CD4-positive, alpha-beta T cell treated with Interleukin-21 for 1 hour (primary cell): ENCODE data around the gene KAT2B.

Experiments
- DNase-seq: peaks from one replicate; pipeline ENCODE4 v3.0.0-alpha.2; 2020

The KAT2B gene

DNA sequence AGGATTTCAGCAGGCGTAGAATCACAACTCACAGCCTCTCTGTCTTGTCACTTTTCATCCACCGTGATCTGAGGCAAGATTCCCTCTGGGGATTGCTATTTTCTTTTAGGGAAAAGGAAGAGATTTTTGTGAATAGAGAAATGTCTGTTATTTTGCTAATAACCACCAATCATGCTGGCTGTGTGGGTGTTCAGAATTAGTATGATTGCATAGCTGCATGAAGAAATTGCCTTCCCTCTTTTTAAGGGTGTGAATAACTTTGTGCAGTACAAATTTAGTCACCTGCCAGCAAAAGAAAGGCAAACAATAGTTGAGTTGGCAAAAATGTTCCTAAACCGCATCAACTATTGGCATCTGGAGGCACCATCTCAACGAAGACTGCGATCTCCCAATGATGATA lies 60.8 kb downstream of the KAT2B start:
- DNase-seq, result no peak

DNA sequence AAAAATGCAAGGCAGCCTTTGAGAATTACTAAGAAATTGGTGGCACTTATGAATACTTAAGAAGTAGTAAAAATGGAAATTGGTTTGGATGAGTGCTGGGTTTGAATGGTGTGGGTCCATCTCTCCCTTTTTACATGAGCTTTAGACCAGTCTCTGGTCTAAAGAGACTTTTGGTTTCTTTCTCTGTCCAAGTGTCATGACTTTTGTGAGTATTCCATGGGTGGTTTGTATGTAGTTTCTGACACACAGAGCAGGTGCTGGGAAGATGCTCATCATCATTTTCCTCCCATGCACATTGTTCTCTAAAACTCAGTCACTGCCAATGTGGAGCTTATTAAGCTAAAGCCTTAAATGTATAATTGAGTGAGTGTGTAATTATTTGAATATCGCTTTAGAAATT lies 63.5 kb downstream of the KAT2B start:
- no peak for DNase-seq

DNA sequence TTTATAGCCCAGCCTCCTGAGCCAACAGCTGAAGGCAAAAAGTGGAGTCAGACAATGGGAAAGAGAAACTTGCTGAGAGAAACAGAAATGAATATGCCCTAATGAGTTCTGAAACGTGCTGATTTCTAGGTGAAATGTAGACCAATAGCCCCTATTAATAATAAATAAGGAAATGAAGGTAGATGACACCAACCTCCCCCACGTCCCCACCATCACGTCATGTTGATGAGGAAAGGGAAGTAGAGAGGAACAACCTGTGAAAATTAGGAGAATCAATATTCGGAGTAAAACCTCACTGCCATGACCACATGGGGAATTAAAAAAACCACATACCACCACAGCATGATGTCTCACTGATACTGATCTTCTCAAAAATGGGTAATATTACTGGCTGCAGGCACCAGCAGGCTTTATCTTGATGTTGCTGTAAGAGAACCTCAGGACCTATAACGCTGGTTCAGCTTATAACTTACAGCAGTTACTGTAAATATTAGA lies 64.0 kb downstream of the KAT2B start:
- peak; percentile 81 for DNase-seq

DNA sequence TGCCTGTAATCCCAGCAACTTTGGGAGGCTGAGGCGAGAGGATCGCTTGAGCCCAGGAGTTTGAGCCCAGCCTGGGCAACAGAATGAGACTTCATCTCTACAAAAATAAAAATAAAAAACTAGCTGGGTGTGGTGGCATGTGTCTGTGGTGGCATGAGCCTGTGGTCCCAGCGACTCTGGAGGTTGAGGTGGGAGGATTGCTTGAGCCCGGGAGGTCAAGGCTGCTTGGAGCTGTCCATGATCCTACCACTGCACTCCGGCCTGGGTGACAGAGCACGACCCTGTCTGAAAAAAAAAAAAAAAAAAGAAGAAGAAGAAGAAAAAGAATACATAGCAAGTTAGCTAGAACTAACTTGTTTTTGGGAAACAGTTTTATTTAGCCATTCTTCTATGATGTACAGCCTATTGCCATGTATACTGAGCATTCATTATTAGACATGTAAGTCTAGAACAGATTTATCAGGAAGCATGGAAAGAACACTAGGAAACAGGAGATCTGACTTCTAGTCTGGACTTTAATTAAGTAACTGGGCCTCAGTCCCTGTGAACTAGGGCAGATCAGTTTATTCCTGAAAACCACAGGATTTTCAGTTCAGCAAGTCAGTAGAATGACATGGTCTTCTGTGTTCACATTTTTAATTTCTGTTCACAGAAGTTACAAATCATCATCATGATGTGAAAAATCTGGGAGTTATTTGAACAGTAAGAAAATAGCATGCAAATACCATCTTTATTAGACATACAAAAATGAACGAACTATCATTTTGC lies 65.5 kb downstream of the KAT2B start:
- no peak for DNase-seq

DNA sequence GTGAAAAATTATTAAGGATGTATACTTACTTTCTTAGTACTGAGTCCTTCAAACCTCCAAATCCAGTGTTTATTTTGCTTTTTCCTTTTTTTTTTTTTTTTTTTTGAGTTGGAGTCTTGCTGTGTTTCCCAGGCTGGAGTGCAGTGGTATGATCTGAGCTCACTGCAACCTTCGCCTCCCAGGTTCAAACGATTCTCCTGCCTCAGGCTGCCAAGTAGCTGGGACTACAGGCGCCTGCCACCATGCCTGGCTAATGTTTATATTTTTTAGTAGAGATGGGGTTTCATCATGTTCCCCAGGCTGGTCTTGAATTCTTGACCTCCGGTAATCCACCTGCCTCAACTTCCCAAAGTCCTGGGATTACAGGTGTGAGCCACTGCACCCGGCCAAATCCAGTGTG lies 67.5 kb downstream of the KAT2B start:
- no peak for DNase-seq

DNA sequence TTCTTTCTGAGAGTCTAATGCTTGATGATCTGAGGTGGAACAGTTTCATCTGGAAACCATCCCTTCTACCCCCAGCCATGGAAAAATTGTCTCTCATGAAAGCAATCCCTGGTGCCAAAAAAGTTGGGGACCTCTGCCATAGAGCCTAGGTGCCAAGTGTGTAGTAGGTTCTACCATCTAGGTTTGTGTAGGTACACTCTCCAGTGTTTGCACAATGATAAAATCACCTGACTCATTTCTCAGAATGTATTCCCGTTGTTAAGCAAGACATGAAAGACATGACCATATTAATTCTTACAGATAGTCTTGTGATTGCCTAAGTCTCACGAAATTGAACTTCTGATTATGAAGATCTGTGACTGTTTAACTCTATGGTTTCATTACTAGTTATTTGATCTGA lies 68.6 kb downstream of the KAT2B start:
- no peak for DNase-seq

DNA sequence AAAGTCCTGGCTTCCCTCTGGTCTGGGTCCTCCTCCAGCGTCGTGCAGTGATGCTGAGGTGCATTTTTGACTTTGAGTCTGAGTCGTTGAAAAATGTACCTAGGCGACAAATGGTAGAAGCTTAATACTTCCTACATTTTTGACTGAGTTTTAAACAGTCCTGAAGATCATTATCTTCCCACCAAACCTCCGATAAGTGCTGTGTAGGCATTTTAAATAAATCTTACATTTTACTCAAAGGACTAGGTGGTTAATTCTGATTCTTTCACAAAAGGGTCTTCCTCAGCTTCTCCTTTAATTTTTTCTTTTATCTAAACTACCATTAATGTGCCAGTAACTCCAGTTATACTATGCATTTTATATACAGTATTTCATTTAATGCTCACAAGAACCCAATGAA lies 70.6 kb downstream of the KAT2B start:
- DNase-seq, result no peak

DNA sequence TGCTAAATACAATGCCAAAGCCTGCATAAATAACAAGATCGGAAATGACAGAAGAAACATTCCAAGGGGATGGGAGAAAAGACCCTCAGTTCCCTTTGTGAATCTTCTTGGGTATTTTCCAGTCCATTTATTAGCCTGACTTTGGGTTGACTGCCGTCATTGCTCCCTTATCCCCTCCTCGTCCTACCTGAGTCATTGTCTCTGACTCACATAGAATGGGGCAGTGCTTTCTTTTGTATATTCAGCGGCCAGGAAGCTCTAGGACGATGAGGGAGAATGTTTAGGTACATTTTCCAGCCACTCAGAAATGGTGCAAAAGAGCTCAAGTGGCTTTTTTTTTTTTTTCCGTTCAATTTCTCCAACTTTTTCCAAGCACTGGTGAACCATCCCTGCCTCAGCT lies 71.6 kb downstream of the KAT2B start:
- no peak for DNase-seq

DNA sequence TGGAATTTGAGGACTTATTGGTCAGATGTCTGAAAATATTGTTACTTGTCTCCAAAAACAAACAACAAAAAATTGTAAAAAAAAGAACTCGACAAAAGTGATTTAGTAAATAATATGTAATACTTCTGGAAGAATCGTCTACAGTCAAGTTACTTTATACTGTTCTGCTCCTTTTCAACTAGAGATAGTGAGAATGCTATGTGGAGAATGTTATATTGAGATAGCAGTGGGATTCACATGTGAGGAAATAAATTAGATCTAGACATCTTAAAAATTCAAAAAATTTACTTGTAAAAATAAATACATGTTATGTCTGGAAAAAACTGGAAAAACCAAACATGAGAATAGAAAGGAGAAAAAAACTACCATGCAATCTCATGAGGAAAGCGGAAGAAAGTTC lies 80.8 kb downstream of the KAT2B start:
- DNase-seq, result no peak

DNA sequence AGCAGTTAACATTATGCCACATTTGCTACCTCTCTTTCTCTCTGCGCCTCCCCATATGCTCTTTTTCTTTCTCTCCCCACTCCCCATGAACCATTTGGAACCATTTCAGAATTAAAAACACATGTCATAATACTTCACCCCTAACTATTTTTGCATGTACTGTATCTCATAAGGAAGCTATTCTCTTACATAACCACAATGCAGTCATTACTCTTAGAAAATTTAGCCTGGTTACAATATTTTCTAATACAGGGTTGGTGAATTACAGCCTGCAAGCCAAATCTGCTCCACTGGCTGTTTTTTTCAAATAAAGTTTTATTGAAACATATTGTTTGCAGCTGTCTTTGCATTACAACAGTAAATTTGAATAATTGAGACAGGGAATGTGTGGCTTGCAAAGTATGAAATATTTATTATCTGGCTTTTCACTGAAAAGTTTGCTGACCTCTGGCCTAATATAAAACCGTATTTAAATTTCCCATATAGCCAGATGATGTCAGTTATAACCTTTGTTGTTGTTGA lies 82.9 kb downstream of the KAT2B start:
- no peak for DNase-seq

DNA sequence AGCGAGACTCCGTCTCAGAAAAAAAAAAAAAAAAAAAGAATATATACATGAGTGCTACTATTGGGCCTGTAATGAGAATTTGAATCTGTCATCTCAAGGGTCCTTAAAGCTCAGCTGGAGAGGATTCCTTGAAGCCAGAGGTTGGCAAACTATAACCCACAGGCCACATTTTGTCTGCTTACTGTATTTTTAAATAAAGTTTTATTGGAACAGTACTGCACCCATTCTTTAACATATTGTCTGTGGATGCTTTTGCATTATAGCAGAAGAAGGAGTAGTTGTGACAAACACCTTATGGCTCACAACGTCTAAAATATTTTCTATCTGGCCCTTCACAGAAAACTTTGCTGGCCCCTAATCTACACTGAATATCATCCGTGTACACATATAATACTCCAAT lies 85.0 kb downstream of the KAT2B start:
- no peak for DNase-seq

DNA sequence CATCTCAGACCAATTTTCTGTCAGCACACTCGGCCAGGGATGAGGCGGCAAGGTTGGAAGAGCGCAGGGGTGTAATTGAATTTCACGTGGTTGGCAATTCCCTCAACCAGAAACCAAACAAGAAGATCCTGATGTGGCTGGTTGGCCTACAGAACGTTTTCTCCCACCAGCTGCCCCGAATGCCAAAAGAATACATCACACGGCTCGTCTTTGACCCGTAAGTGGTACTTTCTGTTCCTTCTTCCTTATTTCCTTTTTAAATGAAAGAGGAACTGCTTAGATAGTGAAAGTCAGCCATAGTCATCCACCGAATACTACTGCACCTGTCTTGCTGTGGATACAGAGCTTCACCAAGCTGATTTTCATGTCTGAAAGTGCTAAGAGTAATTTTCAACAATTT lies 85.7 kb downstream of the KAT2B start:
- DNase-seq, result peak; percentile 6

DNA sequence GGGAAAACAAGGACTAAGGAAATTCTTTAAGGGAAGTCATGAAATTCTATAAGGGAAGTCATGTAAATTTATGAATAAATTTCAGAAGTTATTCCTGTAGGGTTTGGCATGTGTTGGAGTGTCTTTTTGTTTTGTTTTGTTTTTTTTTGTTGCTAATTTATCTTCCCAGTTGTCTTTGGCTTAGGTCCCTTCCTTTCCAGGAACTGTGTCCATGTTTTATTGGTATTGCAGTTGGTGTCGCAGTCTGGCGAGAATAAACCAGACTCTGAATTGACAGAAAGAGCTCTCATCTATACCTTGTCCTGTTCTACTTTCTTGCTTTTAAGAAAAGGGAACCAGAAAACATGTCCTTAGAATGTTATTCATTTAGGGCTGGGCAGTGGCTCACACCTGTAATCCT lies 88.1 kb downstream of the KAT2B start:
- no peak for DNase-seq

DNA sequence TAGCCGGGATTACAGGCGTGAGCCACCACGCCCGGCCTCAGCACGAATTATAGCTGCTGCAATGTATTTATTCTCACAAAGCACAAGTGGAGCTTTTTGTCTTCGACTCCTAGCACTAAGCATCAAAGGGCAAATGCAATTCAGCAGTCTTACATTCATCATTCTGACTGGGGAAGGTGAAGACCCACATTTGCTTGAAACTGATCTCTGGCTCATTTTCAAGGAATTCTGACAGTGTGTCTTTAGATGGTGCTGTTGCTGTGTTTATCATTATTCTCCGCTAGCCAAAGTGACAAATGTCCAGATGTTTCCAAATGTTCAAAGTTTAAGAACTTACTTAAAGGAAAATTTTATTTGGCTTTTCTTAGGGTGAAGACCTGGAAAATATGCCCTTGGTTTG lies 89.9 kb downstream of the KAT2B start:
- DNase-seq, result no peak

DNA sequence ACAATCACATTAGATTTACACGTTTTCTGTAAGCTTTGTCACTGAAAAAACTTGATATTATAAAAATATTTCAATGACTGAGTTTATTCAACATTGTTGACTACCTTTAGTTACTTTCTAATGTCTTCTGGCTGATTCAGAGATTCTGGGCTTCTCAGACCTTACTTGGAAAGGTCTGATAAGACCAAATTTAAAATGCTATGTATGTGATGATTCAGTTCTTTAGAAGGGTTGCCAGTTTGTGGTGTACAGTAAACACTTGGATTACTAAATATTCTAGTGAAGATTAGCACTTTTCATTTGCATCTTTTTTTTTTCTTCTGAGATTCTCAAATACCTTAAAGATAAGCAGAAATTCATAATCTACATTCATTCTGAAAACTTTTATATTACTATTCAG lies 96.0 kb downstream of the KAT2B start:
- no peak for DNase-seq

DNA sequence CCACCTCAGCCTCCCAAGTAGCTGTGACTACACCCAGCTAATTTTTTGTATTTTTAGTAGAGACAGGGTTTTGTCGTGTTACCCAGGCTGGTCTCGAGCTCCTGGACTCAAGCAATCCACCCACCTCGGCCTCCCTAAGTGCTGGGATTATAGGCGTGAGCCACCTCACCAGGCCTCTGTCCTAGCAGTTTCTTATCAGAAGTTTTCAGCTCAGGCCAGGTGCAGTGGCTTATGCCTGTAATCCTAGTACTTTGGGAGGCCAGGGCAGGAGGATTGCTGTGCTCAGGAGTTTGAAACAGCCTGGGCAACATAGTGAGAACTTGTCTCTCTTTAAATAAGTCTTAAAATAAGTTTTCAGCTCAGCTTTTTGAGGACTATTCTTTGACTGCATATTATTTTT lies 97.4 kb downstream of the KAT2B start:
- DNase-seq, result no peak

DNA sequence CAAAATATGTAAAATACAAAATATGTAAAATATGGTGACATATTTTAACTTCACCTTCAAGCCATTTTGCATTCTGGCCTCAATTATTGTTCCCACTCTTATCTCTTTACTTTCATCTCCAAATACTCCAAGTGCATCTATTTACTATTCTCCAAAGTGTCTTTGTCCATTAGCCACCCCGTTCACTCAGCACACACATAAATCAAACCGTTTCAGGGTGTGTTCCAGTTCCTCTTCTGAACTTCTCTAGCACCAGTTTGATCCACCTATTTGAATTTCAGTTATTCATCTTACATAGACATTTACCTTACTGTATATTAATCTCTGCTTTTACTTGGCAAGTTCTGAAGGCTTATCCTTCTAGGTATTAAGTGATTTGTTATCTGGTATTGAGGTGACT lies 100.6 kb downstream of the KAT2B start:
- no peak for DNase-seq

DNA sequence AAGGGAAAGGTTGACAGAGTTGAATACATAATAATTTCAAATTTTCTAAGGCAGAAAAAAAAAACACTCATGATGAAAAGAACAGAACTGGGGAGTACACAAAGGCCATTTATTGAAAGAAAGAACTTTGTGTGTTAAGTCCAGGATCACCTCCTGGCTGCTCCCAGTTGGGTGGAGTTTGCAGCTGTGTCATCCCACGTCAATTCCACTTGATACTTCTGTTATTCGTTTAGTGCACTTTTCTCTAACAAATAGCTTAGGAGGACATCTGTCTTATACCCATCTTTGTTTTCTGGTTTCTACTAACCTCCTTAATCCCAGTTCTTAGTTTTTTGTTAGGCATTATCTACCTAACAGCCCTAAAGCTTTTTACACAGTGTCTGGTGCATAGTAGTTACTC lies 101.1 kb downstream of the KAT2B start:
- DNase-seq, result no peak

DNA sequence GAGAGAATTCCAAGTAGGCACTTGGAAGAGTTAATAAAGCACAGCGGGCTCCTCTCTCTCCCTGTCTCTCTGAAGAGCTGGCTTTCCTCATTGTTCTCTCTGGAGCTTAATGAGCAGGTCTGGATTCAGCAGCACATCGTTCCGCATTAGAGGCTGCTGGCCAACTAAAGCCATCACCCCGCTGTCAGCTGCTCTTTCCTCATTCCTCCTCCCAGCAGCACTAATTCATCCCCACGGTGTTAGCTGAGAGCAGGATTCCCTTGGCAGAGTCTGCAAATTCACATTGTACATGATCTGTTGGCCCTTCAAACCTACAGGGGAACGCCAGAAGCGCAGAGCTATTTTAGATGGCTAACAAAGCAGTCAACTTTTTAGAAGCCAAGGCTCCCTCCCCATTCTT lies 101.6 kb downstream of the KAT2B start:
- DNase-seq, result no peak

DNA sequence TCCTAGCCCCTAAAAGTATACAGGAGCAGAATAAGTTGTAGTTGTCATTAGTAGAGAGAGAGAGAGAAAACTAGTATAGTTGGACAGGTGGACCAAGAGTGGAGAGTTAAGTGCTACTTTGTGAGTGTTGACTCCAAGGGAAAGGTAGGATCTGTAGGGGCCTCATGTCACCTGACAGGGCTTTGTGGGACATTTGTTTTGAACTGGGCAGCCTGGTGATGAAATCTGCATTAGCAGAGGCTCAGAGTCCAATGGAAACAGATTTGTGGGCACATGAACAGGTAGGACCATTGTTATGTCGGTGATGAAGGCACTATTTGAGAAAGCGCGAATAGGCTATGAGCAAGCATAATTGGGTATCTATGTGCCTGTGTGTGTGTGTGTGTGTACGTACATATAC lies 102.3 kb downstream of the KAT2B start:
- no peak for DNase-seq

DNA sequence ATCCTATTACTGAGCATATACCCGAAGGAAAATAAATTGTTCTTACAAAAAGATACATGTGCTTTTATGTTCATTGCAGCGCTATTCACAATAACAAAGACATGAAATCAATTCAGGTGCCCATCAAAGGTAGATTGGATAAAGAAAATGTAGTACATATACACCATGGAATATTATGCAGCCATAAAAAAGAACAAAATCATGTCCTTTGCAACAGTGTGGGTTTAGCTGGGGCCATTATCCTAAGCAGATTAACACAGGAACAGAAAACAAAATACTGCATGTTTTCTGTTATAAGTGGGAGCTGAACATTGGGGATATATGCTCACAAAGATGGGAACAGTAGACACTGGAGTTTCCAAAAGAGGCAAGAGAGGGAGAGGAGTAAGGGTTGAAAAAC lies 103.3 kb downstream of the KAT2B start:
- no peak for DNase-seq

DNA sequence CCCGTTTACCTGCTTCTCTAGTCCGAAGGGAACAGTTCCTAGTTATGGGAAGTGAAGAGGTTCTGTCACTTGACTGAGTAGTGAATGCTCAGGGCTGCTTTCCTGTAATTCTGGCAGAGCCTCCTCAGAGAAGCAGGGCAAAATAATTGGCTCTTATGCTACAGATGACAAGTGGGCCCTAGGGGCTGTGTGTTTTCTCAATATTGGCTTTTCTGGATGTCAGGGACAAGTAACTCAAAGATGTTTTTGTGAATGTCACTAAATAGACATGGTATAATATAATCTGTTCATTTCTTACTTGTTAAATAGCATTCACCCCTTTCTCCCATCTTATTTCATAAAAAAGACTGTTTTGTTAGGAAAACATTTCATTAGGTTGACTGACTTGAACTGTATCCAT lies 105.6 kb downstream of the KAT2B start:
- DNase-seq, result no peak

DNA sequence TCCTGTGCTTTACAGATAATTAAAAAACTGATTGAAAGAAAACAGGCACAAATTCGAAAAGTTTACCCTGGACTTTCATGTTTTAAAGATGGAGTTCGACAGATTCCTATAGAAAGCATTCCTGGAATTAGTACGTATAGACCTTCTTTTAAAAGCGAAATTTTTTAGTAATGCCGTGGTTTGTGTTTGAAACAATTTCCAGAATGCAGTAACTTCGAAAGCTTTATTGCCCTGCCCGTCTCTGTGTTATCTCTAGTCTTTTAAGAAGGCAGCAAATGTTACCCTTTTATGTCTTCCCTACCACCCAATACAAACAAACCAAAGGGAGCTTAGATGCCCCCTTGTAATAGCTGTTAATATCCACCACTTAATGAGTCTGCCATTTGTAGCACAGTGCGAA lies 106.1 kb downstream of the KAT2B start:
- no peak for DNase-seq

DNA sequence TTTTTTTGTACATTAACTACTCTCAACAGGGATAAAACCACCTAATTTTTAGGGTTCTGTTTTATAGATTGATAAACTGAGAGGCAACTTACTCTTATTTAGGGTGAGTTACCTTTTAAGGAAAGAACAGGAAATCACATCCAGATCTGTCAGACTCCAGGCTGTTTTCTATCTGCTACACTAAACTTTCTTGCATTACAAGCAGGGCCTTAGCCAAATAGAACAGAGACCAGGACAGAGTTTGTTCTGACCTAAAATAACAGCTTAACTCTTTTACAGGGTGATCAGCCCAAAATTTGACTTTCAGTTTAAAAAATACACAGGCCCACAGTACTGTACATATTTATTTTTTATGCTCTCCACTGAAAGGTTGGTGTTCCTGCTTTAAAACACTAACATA lies 107.1 kb downstream of the KAT2B start:
- DNase-seq, result no peak

DNA sequence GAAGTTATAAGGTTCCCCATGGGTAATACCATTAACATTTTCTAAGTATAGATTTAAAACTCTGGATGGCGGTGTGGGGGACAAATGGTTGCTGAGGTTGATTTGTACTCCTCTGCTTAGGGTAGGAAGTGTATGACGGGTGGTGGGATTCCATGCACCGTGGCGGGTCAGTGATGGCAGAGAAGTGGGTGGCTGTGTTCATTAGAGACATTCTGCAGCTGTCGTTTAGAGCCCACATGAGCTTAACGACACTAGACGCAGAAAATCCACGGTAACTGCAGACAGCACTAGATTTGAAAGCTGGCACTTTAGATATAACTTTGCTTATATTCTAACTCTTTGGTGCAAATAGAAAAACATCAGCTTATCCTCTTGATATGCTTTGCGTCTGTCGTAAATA lies 108.2 kb downstream of the KAT2B start:
- DNase-seq, result no peak
